HepG2 (cell line): Measurements from ENCODE around the gene PRKAR1B. TPM values are rescaled to one million over a fixed set of nuclear protein-coding genes. Genes with fewer than 3 reads are reported as not detected.
A peak's percentile ranks its signal among the peaks of the same experiment; 100 is the strongest.

Experiments
- IKZF4 ChIP-seq: sonication (generic); formaldehyde crosslinking; IDR thresholded peaks from 2 replicates; pipeline ENCODE4 v1.5.1; 2020; ENCODE audit warnings: borderline replicate concordance, mild to moderate bottlenecking, low read depth, missing genetic modification reagents; ENCODE audit errors: not compliant biosample characterization
- polyA plus RNA-seq, 8 experiments: library from polyadenylated mRNA; depleted of rRNA in 3 of 8; stranded (reverse) in 7 of 8; unstranded in 1 of 8; fragments of >200 nt; fragmentation: Illumina TruSeq in 4 of 8; extraction: Trizol in 4 of 8; gene quantifications; 2 replicates each; pipeline versions ENCODE4 v1.2.1 to v1.2.3, GENCODE V29; 2011 to 2016; ENCODE audit warnings: low read depth in 4 of 8, missing spikeins in 1 of 8, mixed read lengths in 1 of 8; ENCODE audit not compliant: insufficient read depth in 1 of 8
- total RNA-seq, 5 experiments: library from RNA; depleted of rRNA; stranded (reverse); fragments of >200 nt; fragmentation: Illumina TruSeq; extraction: Trizol; gene quantifications; 2 replicates each; pipeline ENCODE4 v1.2.3, GENCODE V29; 2016; ENCODE audit warnings: low read depth in 1 of 5
- TF ChIP-seq, protein P1 (sequence below), 2 experiments: fragments of 450-650 bp in 1 of 2; sonication (generic) in 1 of 2; formaldehyde crosslinking in 1 of 2; IDR thresholded peaks; 2 replicates each; pipeline versions ENCODE4 v1.6.1 to v1.8.0; 2016 to 2022; ENCODE audit warnings: antibody characterized with exemption in 1 of 2, mild to moderate bottlenecking in 1 of 2, missing genetic modification reagents in 1 of 2
- TF ChIP-seq, protein P2 (sequence below): sonication (generic); formaldehyde crosslinking; IDR thresholded peaks from 2 replicates; pipeline ENCODE4 v1.4.0; 2020; ENCODE audit warnings: mild to moderate bottlenecking, missing genetic modification reagents

Gene PRKAR1B
- total and polyA plus RNA-seq, 2 of the 13 experiments (the other 11 are each of a cell fraction or from before 2014, with no cell fraction given): 7.9 to 28.2 TPM

DNA sequence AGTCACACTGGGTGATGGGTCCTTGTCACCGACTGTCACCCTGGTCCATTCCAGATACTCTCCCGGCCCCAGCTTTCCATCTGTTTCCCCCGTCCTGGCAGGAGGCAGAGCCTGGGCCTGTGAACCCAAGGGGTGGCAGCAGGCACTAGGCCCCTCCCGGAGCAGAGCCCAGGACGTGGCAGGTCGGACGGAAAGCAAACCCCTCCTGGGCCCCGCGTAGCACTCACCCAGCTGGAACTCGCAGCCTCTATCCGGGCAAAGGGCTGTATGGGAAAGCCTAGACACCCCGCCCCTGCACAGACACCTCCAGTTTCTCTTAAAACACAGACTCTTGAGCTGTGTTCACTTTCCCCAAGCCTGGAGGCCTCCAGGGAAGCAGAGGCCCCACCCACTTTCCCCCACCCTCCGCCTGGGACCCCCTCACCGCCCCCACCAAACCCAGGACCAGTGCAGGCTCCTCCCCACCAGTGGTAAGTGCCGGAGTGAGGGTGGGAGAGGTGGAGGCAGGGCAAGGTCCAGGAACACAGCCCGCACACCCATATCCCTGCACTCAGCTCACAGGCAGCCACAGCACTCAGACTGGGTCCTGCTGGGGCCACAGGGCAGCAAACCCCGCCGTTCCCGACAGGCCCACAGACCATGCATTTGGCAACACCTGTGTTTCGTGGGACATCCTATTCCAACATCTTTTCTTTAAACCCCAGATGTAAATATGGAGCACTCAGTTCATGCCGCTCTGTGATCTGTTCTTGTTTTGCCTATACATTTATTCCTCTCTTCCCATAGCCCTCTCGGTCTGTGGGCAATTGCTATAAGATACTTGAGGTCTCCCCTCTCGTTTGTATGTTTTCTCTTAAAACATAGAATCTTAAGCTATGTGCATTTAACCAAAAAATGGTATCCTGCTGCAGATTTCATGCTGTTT is 109.2 kb downstream of the PRKAR1B start (continued):
- TF ChIP-seq, protein P1, sequence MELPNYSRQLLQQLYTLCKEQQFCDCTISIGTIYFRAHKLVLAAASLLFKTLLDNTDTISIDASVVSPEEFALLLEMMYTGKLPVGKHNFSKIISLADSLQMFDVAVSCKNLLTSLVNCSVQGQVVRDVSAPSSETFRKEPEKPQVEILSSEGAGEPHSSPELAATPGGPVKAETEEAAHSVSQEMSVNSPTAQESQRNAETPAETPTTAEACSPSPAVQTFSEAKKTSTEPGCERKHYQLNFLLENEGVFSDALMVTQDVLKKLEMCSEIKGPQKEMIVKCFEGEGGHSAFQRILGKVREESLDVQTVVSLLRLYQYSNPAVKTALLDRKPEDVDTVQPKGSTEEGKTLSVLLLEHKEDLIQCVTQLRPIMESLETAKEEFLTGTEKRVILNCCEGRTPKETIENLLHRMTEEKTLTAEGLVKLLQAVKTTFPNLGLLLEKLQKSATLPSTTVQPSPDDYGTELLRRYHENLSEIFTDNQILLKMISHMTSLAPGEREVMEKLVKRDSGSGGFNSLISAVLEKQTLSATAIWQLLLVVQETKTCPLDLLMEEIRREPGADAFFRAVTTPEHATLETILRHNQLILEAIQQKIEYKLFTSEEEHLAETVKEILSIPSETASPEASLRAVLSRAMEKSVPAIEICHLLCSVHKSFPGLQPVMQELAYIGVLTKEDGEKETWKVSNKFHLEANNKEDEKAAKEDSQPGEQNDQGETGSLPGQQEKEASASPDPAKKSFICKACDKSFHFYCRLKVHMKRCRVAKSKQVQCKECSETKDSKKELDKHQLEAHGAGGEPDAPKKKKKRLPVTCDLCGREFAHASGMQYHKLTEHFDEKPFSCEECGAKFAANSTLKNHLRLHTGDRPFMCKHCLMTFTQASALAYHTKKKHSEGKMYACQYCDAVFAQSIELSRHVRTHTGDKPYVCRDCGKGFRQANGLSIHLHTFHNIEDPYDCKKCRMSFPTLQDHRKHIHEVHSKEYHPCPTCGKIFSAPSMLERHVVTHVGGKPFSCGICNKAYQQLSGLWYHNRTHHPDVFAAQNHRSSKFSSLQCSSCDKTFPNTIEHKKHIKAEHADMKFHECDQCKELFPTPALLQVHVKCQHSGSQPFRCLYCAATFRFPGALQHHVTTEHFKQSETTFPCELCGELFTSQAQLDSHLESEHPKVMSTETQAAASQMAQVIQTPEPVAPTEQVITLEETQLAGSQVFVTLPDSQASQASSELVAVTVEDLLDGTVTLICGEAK (IDR thresholded peaks at IDR 0.05): no peak
- TF ChIP-seq, protein P1 (CRISPR knock-in tag; IDR thresholded peaks at IDR 0.05): no peak
- TF ChIP-seq IKZF4 (CRISPR knock-in tag): no peak
- TF ChIP-seq, protein P2, sequence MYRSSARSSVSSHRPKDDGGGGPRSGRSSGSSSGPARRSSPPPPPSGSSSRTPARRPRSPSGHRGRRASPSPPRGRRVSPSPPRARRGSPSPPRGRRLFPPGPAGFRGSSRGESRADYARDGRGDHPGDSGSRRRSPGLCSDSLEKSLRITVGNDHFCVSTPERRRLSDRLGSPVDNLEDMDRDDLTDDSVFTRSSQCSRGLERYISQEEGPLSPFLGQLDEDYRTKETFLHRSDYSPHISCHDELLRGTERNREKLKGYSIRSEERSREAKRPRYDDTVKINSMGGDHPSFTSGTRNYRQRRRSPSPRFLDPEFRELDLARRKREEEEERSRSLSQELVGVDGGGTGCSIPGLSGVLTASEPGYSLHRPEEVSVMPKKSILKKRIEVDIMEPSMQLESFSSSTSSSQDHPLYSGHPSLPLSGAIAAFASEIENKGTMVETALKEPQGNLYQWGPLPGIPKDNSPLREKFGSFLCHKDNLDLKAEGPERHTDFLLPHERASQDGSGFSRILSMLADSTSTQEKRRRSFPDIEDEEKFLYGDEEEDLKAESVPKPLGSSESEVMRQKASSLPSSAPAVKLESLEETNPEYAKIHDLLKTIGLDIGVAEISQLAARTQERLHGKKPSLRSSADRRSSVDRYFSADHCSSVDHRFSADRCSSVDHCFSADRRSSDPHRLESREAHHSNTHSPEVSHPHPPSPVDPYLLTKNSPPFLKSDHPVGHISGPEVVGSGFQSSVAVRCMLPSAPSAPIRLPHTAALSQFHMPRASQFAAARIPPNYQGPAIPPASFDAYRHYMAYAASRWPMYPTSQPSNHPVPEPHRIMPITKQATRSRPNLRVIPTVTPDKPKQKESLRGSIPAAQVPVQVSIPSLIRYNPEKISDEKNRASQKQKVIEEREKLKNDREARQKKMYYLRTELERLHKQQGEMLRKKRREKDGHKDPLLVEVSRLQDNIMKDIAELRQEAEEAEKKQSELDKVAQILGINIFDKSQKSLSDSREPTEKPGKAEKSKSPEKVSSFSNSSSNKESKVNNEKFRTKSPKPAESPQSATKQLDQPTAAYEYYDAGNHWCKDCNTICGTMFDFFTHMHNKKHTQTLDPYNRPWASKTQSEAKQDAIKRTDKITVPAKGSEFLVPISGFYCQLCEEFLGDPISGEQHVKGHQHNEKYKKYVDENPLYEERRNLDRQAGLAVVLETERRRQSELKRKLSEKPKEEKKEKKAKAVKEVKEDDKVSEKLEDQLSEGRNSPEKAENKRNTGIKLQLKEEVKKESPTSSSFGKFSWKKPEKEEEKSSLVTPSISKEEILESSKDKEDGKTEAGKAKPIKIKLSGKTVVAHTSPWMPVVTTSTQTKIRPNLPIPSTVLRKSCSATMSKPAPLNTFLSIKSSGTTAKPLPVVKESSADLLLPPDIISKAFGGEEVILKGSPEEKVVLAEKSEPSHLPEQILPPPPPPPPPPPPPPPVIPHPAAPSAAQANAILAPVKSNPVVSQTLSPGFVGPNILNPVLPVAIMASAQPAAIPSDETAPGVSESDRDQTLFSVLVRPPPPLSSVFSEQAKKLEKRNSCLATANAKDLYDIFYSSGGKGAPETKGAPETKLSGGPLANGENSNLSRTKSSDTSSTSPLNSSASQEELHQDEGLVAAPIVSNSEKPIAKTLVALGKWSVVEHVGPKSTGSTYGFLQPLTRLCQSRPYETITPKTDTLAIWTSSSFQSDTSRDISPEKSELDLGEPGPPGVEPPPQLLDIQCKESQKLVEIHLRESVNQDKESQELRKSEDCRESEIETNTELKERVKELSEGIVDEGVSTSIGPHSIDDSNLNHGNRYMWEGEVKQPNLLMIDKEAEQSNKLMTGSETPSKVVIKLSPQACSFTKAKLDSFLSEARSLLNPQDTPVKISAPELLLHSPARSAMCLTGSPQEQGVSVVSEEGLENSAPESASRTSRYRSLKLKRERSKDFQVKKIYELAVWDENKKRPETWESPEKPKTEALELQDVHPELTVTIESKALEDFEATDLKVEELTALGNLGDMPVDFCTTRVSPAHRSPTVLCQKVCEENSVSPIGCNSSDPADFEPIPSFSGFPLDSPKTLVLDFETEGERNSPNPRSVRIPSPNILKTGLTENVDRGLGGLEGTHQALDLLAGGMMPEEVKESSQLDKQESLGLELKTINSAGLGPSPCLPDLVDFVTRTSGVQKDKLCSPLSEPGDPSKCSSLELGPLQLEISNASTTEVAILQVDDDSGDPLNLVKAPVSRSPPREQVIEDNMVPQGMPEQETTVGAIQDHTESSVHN: 0 out of 2 replicates have a peak, but pooled peaks have one; percentile 54
